ENCODE measurements around the gene ONECUT2. TPM values are rescaled to one million over a fixed set of nuclear protein-coding genes. Genes with fewer than 3 reads are reported as not detected.

Gene ONECUT2
- total RNA-seq, 2 experiments from 2014 or later = 0.02 TPM; not detected in 1

- Mint-ChIP-seq H3K9me3 (no peaks in the 10 kb centered on the region), H3K4me3 (no peak overlapping the region), H3K36me3 (no peaks in the 10 kb centered on the region), H3K27ac (no peak overlapping the region), H3K27me3 (peaks cover 19% of the 10 kb centered on the region), H3K4me1 (ENCODE audit: low read depth) (no peaks in the 10 kb centered on the region)
- POLR2A ChIA-PET = no interaction called here
- CTCF ChIA-PET = no interaction called here
- intact Hi-C loops (cut with micrococcal nuclease) = no loop called here
- no peak for DNase-seq
These were observed 31.7 kb downstream of the ONECUT2 start for GRCh38 chr18:57466745-57467409.

GRCh38 chr18:57469884-57470283 is 34.7 kb downstream of the ONECUT2 start:
- Mint-ChIP-seq H3K4me1 (ENCODE audit: low read depth) (no peaks in the 10 kb centered on the region), H3K9me3 (no peaks in the 10 kb centered on the region), H3K4me3 (no peak overlapping the region), H3K36me3 (no peaks in the 10 kb centered on the region), H3K27ac (no peak overlapping the region), H3K27me3 (peaks cover 18% of the 10 kb centered on the region)
- intact Hi-C loops (cut with micrococcal nuclease) = no loop called here
- POLR2A ChIA-PET = no interaction called here
- CTCF ChIA-PET = no interaction called here
- DNase-seq = no peak

- Mint-ChIP-seq H3K27me3 (peaks cover 13% of the 10 kb centered on the region), H3K27ac (no peak overlapping the region), H3K4me1 (ENCODE audit: low read depth) (no peaks in the 10 kb centered on the region), H3K4me3 (no peak overlapping the region), H3K36me3 (no peaks in the 10 kb centered on the region), H3K9me3 (no peaks in the 10 kb centered on the region)
- no peak for DNase-seq
- intact Hi-C loops (cut with micrococcal nuclease) = no loop called here
- CTCF ChIA-PET = no interaction called here
- POLR2A ChIA-PET = no interaction called here
These were observed 40.2 kb downstream of the ONECUT2 start for GRCh38 chr18:57475408-57475807.

GRCh38 chr18:57475903-57476302 is 40.7 kb downstream of the ONECUT2 start:
- H3K9me3 Mint-ChIP-seq = no peaks in the 10 kb centered on the region
- intact Hi-C loops (cut with micrococcal nuclease) = no loop called here
- no peaks in the 10 kb centered on the region for H3K36me3 Mint-ChIP-seq
- ChIA-PET POLR2A (no interaction called here), CTCF (no interaction called here)
- no peaks in the 10 kb centered on the region for H3K4me1 Mint-ChIP-seq (ENCODE audit: low read depth)
- DNase-seq = no peak
- H3K27ac Mint-ChIP-seq = no peak overlapping the region
- peaks cover 13% of the 10 kb centered on the region for H3K27me3 Mint-ChIP-seq
- H3K4me3 Mint-ChIP-seq = no peak overlapping the region

- H3K4me1 Mint-ChIP-seq (ENCODE audit: low read depth) = no peaks in the 10 kb centered on the region
- intact Hi-C loops (cut with micrococcal nuclease) = no loop called here
- H3K4me3 Mint-ChIP-seq = no peak overlapping the region
- DNase-seq = no peak
- POLR2A ChIA-PET = no interaction called here
- H3K27ac Mint-ChIP-seq = no peak overlapping the region
- no peaks in the 10 kb centered on the region for H3K36me3 Mint-ChIP-seq
- peaks cover 9% of the 10 kb centered on the region for H3K27me3 Mint-ChIP-seq
- no peaks in the 10 kb centered on the region for H3K9me3 Mint-ChIP-seq
- CTCF ChIA-PET = no interaction called here
These were observed 45.6 kb downstream of the ONECUT2 start for GRCh38 chr18:57480733-57481132.

GRCh38 chr18:57497372-57498294 is 62.5 kb downstream of the ONECUT2 start:
- Mint-ChIP-seq H3K9me3 (no peaks in the 10 kb centered on the region), H3K27ac (no peak overlapping the region), H3K4me1 (ENCODE audit: low read depth) (no peaks in the 10 kb centered on the region), H3K36me3 (no peaks in the 10 kb centered on the region), H3K4me3 (no peak overlapping the region), H3K27me3 (peaks cover 6% of the 10 kb centered on the region)
- intact Hi-C loops (cut with micrococcal nuclease) = no loop called here
- no peak for DNase-seq
- CTCF ChIA-PET = no interaction called here
- POLR2A ChIA-PET = no interaction called here

- CTCF ChIA-PET = no interaction called here
- no peaks in the 10 kb centered on the region for H3K36me3 Mint-ChIP-seq
- no peaks in the 10 kb centered on the region for H3K9me3 Mint-ChIP-seq
These were observed 63.6 kb downstream of the ONECUT2 start for GRCh38 chr18:57498682-57499256.

GRCh38 chr18:57502624-57503023 is 67.5 kb downstream of the ONECUT2 start:
- no peak for DNase-seq
- Mint-ChIP-seq H3K36me3 (no peaks in the 10 kb centered on the region), H3K27me3 (peaks cover 11% of the 10 kb centered on the region), H3K27ac (no peak overlapping the region), H3K4me3 (no peak overlapping the region), H3K4me1 (ENCODE audit: low read depth) (no peaks in the 10 kb centered on the region), H3K9me3 (no peaks in the 10 kb centered on the region)
- POLR2A ChIA-PET = no interaction called here
- CTCF ChIA-PET = no interaction called here
- intact Hi-C loops (cut with micrococcal nuclease) = no loop called here

More at GRCh38 chr18:57498682-57499256, 63.6 kb downstream of the ONECUT2 start:
- intact Hi-C loops (cut with micrococcal nuclease) = no loop called here
- H3K27me3 Mint-ChIP-seq = peaks cover 4% of the 10 kb centered on the region
- H3K4me3 Mint-ChIP-seq = no peak overlapping the region
- no peak overlapping the region for H3K27ac Mint-ChIP-seq
- no peak for DNase-seq
- H3K4me1 Mint-ChIP-seq (ENCODE audit: low read depth) = no peaks in the 10 kb centered on the region
- POLR2A ChIA-PET = no interaction called here

GRCh38 chr18:57505231-57505630 is 70.1 kb downstream of the ONECUT2 start:
- no peaks in the 10 kb centered on the region for H3K9me3 Mint-ChIP-seq
- peaks cover 18% of the 10 kb centered on the region for H3K27me3 Mint-ChIP-seq
- ChIA-PET CTCF (no interaction called here), POLR2A (no interaction called here)
- H3K4me1 Mint-ChIP-seq (ENCODE audit: low read depth) = no peaks in the 10 kb centered on the region
- H3K4me3 Mint-ChIP-seq = no peak overlapping the region
- intact Hi-C loops (cut with micrococcal nuclease) = no loop called here
- no peaks in the 10 kb centered on the region for H3K36me3 Mint-ChIP-seq
- H3K27ac Mint-ChIP-seq = no peak overlapping the region
- no peak for DNase-seq

- intact Hi-C loops (cut with micrococcal nuclease) = no loop called here
- no peaks in the 10 kb centered on the region for H3K36me3 Mint-ChIP-seq
- H3K9me3 Mint-ChIP-seq = no peaks in the 10 kb centered on the region
- DNase-seq = no peak
- H3K4me3 Mint-ChIP-seq = no peak overlapping the region
- ChIA-PET POLR2A (no interaction called here), CTCF (no interaction called here)
- no peak overlapping the region for H3K27ac Mint-ChIP-seq
- no peaks in the 10 kb centered on the region for H3K4me1 Mint-ChIP-seq (ENCODE audit: low read depth)
- peaks cover 16% of the 10 kb centered on the region for H3K27me3 Mint-ChIP-seq
These were observed 80.9 kb downstream of the ONECUT2 start for GRCh38 chr18:57516056-57516455.

- Mint-ChIP-seq H3K27me3 (peaks cover 18% of the 10 kb centered on the region), H3K27ac (no peak overlapping the region), H3K36me3 (no peaks in the 10 kb centered on the region), H3K4me1 (ENCODE audit: low read depth) (no peaks in the 10 kb centered on the region), H3K4me3 (no peak overlapping the region), H3K9me3 (no peaks in the 10 kb centered on the region)
- DNase-seq = no peak
- intact Hi-C loops (cut with micrococcal nuclease) = no loop called here
- POLR2A ChIA-PET = no interaction called here
- CTCF ChIA-PET = no interaction called here
These were observed 83.4 kb downstream of the ONECUT2 start for GRCh38 chr18:57518533-57518932.

GRCh38 chr18:57519668-57520424 is 84.7 kb downstream of the ONECUT2 start:
- H3K9me3 Mint-ChIP-seq = no peaks in the 10 kb centered on the region
- peaks cover 18% of the 10 kb centered on the region for H3K27me3 Mint-ChIP-seq
- POLR2A ChIA-PET = no interaction called here
- no peak for DNase-seq
- CTCF ChIA-PET = no interaction called here
- no peak overlapping the region for H3K4me3 Mint-ChIP-seq
- no peaks in the 10 kb centered on the region for H3K36me3 Mint-ChIP-seq
- H3K4me1 Mint-ChIP-seq (ENCODE audit: low read depth) = no peaks in the 10 kb centered on the region
- intact Hi-C loops (cut with micrococcal nuclease) = no loop called here
- H3K27ac Mint-ChIP-seq = no peak overlapping the region
